Nephron progenitor cell (in vitro differentiated cells): ENCODE measurements around the gene CHI3L1.

ENCODE experiments used
- DNase-seq: peaks from one replicate; pipeline ENCODE4 v3.0.0; 2021
- H3K27ac Mint-ChIP-seq: 2 replicates; pipeline ENCODE4 v1.8.0; 2021; ENCODE audit warnings: mild to moderate bottlenecking, moderate library complexity, mixed read lengths
- H3K27me3 Mint-ChIP-seq: 2 replicates; pipeline ENCODE4 v1.8.0; 2021; ENCODE audit warnings: mild to moderate bottlenecking, low read depth, mixed read lengths; ENCODE audit not compliant: poor library complexity
- H3K36me3 Mint-ChIP-seq: 2 replicates; pipeline ENCODE4 v1.8.0; 2021; ENCODE audit warnings: low read depth, mixed read lengths
- H3K4me1 Mint-ChIP-seq: 2 replicates; pipeline ENCODE4 v1.8.0; 2021; ENCODE audit warnings: mixed read lengths
- H3K4me3 Mint-ChIP-seq: 2 replicates; pipeline ENCODE4 v1.8.0; 2021; ENCODE audit warnings: mild to moderate bottlenecking, moderate library complexity, mixed read lengths
- H3K9me3 Mint-ChIP-seq: 2 replicates; pipeline ENCODE4 v1.8.0; 2021; ENCODE audit warnings: mild to moderate bottlenecking, moderate library complexity, mixed read lengths
- TF ChIP-seq, protein P1 (sequence below): fragments of 200-600 bp; sonication (generic); IDR thresholded peaks from 2 replicates; pipeline ENCODE4 v1.5.0; 2021; ENCODE audit warnings: antibody characterized with exemption

Gene CHI3L1

DNA sequence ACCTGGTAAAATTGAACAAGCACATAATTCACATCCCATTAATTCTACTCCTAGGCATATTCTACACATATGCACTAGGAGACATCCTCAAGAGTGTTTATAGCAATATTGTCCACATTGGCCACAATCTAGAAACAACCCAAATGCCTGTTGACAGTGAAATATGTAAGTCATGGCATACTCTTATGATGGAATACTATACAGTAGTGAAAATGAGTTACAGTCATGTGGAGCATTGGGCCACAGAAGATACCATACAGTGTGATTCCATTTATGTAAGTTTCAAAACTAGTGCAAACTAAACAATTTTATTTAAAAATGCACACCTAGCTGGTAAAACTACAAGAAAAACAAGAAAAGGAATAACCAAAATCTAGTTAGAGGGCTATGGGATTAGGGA is 23.8 kb upstream of the CHI3L1 start:
- Mint-ChIP-seq H3K9me3 (no peaks in the 10 kb centered on the region), H3K27me3 (peaks cover 12% of the 10 kb centered on the region), H3K27ac (no peak overlapping the region), H3K4me1 (peaks cover 20% of the 10 kb centered on the region), H3K36me3 (no peaks in the 10 kb centered on the region), H3K4me3 (no peak overlapping the region)
- TF ChIP-seq, protein P1, sequence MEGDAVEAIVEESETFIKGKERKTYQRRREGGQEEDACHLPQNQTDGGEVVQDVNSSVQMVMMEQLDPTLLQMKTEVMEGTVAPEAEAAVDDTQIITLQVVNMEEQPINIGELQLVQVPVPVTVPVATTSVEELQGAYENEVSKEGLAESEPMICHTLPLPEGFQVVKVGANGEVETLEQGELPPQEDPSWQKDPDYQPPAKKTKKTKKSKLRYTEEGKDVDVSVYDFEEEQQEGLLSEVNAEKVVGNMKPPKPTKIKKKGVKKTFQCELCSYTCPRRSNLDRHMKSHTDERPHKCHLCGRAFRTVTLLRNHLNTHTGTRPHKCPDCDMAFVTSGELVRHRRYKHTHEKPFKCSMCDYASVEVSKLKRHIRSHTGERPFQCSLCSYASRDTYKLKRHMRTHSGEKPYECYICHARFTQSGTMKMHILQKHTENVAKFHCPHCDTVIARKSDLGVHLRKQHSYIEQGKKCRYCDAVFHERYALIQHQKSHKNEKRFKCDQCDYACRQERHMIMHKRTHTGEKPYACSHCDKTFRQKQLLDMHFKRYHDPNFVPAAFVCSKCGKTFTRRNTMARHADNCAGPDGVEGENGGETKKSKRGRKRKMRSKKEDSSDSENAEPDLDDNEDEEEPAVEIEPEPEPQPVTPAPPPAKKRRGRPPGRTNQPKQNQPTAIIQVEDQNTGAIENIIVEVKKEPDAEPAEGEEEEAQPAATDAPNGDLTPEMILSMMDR, result no peak
- no peak for DNase-seq

DNA sequence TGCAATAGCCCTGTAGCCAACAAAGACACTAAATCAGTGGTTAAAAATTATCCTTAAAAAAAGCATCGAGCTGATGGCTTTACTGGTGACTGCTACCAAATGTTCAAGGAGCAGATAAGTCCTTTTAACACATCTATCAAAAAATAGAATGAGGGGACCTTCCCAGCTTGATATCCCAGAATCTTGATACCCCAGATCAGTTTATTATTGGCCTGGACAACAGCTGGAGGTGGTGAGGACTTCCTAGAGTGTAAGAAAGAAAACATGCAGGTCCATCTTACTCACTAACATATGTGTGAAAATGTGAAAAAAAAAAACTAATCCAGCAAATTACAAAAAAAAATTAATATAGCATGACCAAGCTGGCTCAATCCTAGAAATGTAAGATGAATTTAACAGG is 21.7 kb upstream of the CHI3L1 start:
- Mint-ChIP-seq H3K4me3 (no peak overlapping the region), H3K27me3 (peaks cover 4% of the 10 kb centered on the region), H3K9me3 (no peaks in the 10 kb centered on the region), H3K27ac (no peak overlapping the region), H3K4me1 (peaks cover 16% of the 10 kb centered on the region), H3K36me3 (no peaks in the 10 kb centered on the region)
- TF ChIP-seq, protein P1, result no peak
- no peak for DNase-seq

DNA sequence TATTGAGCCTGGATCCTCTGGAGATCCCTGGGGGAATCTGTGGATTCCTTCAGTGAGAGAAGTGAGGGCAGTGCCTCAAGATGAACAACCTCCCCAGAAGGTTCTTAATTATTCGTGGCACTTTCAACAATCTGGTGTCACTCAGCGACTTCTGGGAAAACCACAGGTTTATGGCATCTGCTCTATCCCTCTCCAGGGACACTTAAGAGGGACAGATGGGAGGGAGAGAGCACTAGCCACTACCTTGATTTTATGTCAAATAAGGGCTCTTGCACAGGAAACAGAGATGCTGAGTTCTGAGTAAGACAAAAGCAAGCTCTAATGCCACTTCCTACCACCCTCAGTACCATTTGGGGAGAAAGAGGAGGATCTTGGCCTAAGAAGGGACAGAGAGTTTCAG is 21.2 kb upstream of the CHI3L1 start:
- TF ChIP-seq, protein P1, result no peak
- no peak overlapping the region for H3K27ac Mint-ChIP-seq
- peaks cover 7% of the 10 kb centered on the region for H3K27me3 Mint-ChIP-seq
- no peak for DNase-seq
- H3K4me3 Mint-ChIP-seq, result no peak overlapping the region
- H3K9me3 Mint-ChIP-seq, result no peaks in the 10 kb centered on the region
- H3K36me3 Mint-ChIP-seq, result no peaks in the 10 kb centered on the region
- H3K4me1 Mint-ChIP-seq, result peaks cover 16% of the 10 kb centered on the region

DNA sequence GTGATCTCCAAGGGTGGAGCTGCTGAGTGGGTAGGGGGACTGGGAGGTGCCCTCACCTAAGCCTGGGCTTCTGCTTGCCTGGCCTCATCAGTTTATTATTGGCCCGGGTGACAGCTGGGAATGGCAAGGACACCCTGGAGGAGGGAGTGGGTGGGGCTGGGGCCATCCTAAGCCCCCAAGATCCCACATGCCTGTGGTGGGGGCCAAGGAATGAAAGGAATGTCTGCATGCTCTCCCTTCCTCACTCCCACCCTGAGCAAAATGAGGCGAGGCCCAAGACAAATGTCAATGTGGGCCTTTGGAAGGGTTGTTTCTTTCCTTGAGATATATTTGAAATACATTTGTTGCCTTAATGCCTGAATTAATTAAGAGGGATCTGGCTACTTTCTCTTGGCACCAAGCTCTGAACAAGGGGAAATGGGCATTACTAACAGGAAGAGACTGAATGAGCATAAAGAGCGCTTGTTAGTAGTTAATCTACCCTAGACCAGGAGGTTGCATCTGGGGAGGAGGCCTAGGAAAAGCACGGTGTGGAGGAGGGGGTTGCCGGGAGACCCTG is 19.7 kb upstream of the CHI3L1 start:
- TF ChIP-seq, protein P1, result no peak
- Mint-ChIP-seq H3K4me1 (peaks cover 16% of the 10 kb centered on the region), H3K36me3 (no peaks in the 10 kb centered on the region), H3K4me3 (no peak overlapping the region), H3K27me3 (peaks cover 7% of the 10 kb centered on the region), H3K27ac (no peak overlapping the region), H3K9me3 (no peaks in the 10 kb centered on the region)
- DNase-seq, result no peak

DNA sequence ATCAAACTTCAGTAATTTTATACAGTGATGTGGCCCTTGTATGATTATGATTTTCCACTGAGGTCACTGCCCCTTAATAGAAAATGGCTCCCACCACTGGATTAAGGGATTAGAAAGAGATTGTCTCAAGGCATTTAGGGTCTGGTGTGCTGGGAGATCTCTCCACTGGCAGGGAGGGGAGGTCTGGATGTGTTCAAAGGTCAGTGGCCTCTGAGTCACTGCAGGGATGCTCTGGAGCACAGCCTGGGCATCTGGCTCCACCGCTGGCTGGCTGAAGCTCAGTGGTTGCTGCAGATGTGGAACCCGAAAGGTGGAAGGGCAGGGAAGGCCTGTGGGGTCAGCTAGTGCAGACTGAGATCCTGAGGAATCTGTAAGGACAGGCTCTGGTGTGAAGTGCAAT is 18.3 kb upstream of the CHI3L1 start:
- Mint-ChIP-seq H3K9me3 (no peaks in the 10 kb centered on the region), H3K27me3 (peaks cover 4% of the 10 kb centered on the region), H3K4me3 (no peak overlapping the region), H3K4me1 (peaks cover 21% of the 10 kb centered on the region), H3K36me3 (no peaks in the 10 kb centered on the region), H3K27ac (no peak overlapping the region)
- DNase-seq, result no peak
- TF ChIP-seq, protein P1, result no peak

DNA sequence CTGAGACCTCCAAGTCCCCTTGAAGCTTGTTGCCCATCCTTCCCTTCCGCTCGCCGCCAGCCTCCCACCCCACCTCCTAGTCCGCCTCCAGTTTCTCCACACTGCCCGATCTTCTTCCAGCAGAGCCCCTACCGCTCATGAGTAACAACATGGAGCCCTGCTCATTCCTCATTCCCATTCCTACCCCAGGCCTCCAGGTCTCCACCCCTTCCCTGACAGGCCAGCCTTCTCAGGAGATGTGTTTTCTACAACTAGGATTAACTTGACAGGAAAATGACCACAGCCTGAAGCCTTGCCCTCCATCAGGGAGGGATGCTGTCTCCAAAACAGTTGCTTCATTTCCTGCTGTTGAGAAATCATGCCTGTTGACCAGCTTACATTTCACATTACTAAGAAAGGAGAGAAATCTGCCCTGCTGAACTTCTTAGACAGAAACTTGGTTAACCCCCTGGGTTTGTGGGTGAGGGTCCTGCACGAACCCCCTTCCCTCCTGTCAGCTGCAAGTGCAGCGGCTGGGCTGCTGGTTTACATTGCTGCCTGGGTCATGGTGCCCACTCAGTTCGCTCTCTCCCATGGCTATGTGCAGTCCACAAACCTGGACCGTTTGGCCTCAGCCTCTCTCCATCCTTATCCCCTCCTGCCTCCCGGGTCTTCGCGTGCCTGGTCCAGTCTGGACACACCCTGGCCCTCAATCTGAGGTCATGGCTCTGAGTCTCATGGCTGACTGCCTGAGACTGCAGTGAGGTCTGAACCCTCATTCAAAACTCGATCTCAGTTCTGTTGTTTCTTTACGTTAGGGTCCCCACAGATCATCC is 16.1 kb upstream of the CHI3L1 start:
- no peak overlapping the region for H3K27ac Mint-ChIP-seq

More for the DNA sequence above, 16.1 kb upstream of the CHI3L1 start:
- Mint-ChIP-seq H3K4me3 (no peak overlapping the region), H3K36me3 (no peaks in the 10 kb centered on the region), H3K27me3 (peaks cover 6% of the 10 kb centered on the region), H3K9me3 (peaks cover 4% of the 10 kb centered on the region), H3K4me1 (peaks cover 20% of the 10 kb centered on the region)
- no peak for DNase-seq
- TF ChIP-seq, protein P1, result no peak
